Stomach (tissue), 9 donors: Measurements from ENCODE around the gene PDCD7. TPM values are rescaled to one million over a fixed set of nuclear protein-coding genes. Genes with fewer than 3 reads are reported as not detected.
A peak's percentile ranks its signal among the peaks of the same experiment; 100 is the strongest.

Experiments
- DNase-seq, 2 donors: peaks; one replicate each; pipeline versions ENCODE4 v3.0.0 to v3.0.0-alpha.2; 2013 to 2019
- H3K27ac ChIP-seq, 5 donors: fragments of 200-600 bp in 4 of 5; sonication (generic) in 4 of 5; one replicate each; pipeline ENCODE4 v1.5.1; 2013 to 2019; ENCODE audit warnings: mild to moderate bottlenecking in 1 of 5, moderate library complexity in 1 of 5
- H3K27me3 ChIP-seq, 3 donors: fragments of 200-600 bp; sonication (generic); one replicate each; pipeline ENCODE4 v1.5.1; 2017 to 2019; ENCODE audit warnings: mixed run types in 1 of 3
- H3K36me3 ChIP-seq, 4 donors: fragments of 200-600 bp; sonication (generic); 1 replicate in 3 of 4; 2 replicates in 1 of 4; pipeline ENCODE4 v1.5.1; 2016 to 2019
- H3K4me1 ChIP-seq, 4 donors: fragments of 200-600 bp; sonication (generic); one replicate each; pipeline ENCODE4 v1.5.1; 2016 to 2019
- H3K4me3 ChIP-seq, 4 donors: fragments of 200-600 bp; sonication (generic) in 3 of 4; one replicate each; pipeline ENCODE4 v1.5.1; 2016 to 2019; ENCODE audit warnings: mild to moderate bottlenecking in 1 of 4
- H3K9me3 ChIP-seq, 4 donors: fragments of 200-600 bp; sonication (generic); one replicate each; pipeline ENCODE4 v1.5.1; 2016 to 2019
- CTCF ChIP-seq, 7 experiments: fragments of 450-650 bp in 4 of 7; fragments of 200-600 bp in 3 of 7; sonication (generic) in 3 of 7; IDR thresholded peaks; one replicate each; pipeline ENCODE4 v1.5.1; 2016 to 2019; ENCODE audit warnings: antibody characterized with exemption in 7 of 7, control low read depth in 2 of 7, mild to moderate bottlenecking in 1 of 7
- EP300 ChIP-seq: sonication (generic); formaldehyde crosslinking; IDR thresholded peaks from one replicate; pipeline ENCODE4 v1.6.1; 2017; ENCODE audit warnings: antibody characterized with exemption
- POLR2A ChIP-seq, 4 donors: fragments of 450-650 bp; IDR thresholded peaks; one replicate each; pipeline ENCODE4 v1.6.1; 2016; ENCODE audit warnings: antibody characterized with exemption in 4 of 4, control low read depth in 2 of 4, mild to moderate bottlenecking in 1 of 4, moderate library complexity in 1 of 4
- POLR2AphosphoS5 ChIP-seq, 3 donors: sonication (generic); formaldehyde crosslinking; IDR thresholded peaks; one replicate each; pipeline ENCODE4 v1.6.1; 2016; ENCODE audit warnings: antibody characterized with exemption in 3 of 3
- WGBS, 5 donors: extraction: QIAGEN DNeasy Blood & Tissue Kit in 3 of 5; methylation state at CpG; one replicate each; pipeline versions ENCODE4 v1.1.5 to v1.1.7; 2013 to 2018; 5-methylcytosine and 5-hydroxymethylcytosine counted together
- intact Hi-C: fragments of 100-400 bp; cut with DNase I; formaldehyde crosslinking; loops from one replicate; pipeline ENCODE4 v1.15.1; 2023; ENCODE audit warnings: low total_unique reads
- polyA plus RNA-seq, 3 donors: library from polyadenylated mRNA; stranded (reverse); fragments of 200-250 nt; gene quantifications; one replicate each; pipeline ENCODE4 v1.2.3, GENCODE V29; 2013
- total RNA-seq, 5 donors: library from RNA; depleted of rRNA; stranded (reverse); fragments of >200 nt; gene quantifications; one replicate each; pipeline versions ENCODE4 v1.1.0 to v1.2.3, GENCODE V29; 2014 to 2016
- donor health status: healthy with polysubstance abuse.
- donor health status: Bipolar disorder and iron deficiency.
- donor health status: healthy.

The PDCD7 gene
- total and polyA plus RNA-seq, 8 donors = 10.7 to 127 (median 17.0) TPM

- Histone ChIP-seq H3K4me3 (no peak overlapping the region), H3K9me3 (no peaks in the 10 kb centered on the region), H3K36me3 (peaks cover 47 to 93% (median 90%) of the 10 kb centered on the region in 4 donors), H3K27ac (no peak overlapping the region), H3K27me3 (no peaks in the 10 kb centered on the region), H3K4me1 (peaks cover 0 to 10% (median 3%) of the 10 kb centered on the region in 4 donors)
- intact Hi-C loops = no loop called here
- WGBS, 5 donors = 87 to 98% (median 96%) methylated on average over 5 of the region's 5 CpGs
- TF ChIP-seq CTCF (IDR thresholded peaks at IDR 0.05) (no peak), POLR2A (IDR thresholded peaks at IDR 0.05) (no peak)
- no peak for DNase-seq
Measured at GRCh38 chr15:65172531-65172930, 38.9 kb upstream of the PDCD7 start.

- no peaks in the 10 kb centered on the region for H3K27me3 ChIP-seq
- no peak overlapping the region for H3K4me3 ChIP-seq
- no peak for TF ChIP-seq POLR2A (IDR thresholded peaks at IDR 0.05)
- no peak for TF ChIP-seq CTCF (IDR thresholded peaks at IDR 0.05)
- TF ChIP-seq POLR2AphosphoS5 (IDR thresholded peaks at IDR 0.05) = no peak
- no peak for TF ChIP-seq EP300
- no peak for DNase-seq
- intact Hi-C loops = no loop called here
- H3K9me3 ChIP-seq = no peaks in the 10 kb centered on the region
- peaks cover 0 to 16% (median 2%) of the 10 kb centered on the region in 4 donors for H3K4me1 ChIP-seq
- WGBS, 5 donors = 86 to 95% (median 91%) methylated on average over 5 of the region's 5 CpGs
- no peak overlapping the region for H3K27ac ChIP-seq
- H3K36me3 ChIP-seq = peaks cover 41 to 91% (median 87%) of the 10 kb centered on the region in 4 donors
Measured at GRCh38 chr15:65171428-65171827, 37.8 kb upstream of the PDCD7 start.

GRCh38 chr15:65165875-65166274 lies 32.3 kb upstream of the PDCD7 start:
- Histone ChIP-seq H3K27ac (peak overlapping the region in 1 of 5 donors; percentile 16), H3K27me3 (no peaks in the 10 kb centered on the region), H3K4me3 (no peak overlapping the region), H3K4me1 (peaks cover 0 to 28% (median 2%) of the 10 kb centered on the region in 4 donors), H3K9me3 (no peaks in the 10 kb centered on the region), H3K36me3 (peaks cover 25 to 80% (median 78%) of the 10 kb centered on the region in 4 donors)
- 62 to 94% (median 88%) methylated on average over 2 of the region's 2 CpGs for WGBS, 5 donors
- intact Hi-C loops = no loop called here
- no peak for DNase-seq
- TF ChIP-seq POLR2AphosphoS5 (IDR thresholded peaks at IDR 0.05) (no peak), POLR2A (IDR thresholded peaks at IDR 0.05) (no peak), CTCF (IDR thresholded peaks at IDR 0.05) (no peak), EP300 (no peak)

- Histone ChIP-seq H3K27ac (no peak overlapping the region), H3K9me3 (no peaks in the 10 kb centered on the region), H3K4me1 (peaks cover 0 to 28% (median 2%) of the 10 kb centered on the region in 4 donors), H3K36me3 (peaks cover 18 to 80% (median 69%) of the 10 kb centered on the region in 4 donors), H3K27me3 (no peaks in the 10 kb centered on the region), H3K4me3 (no peak overlapping the region)
- TF ChIP-seq EP300 (no peak), POLR2A (IDR thresholded peaks at IDR 0.05) (no peak), POLR2AphosphoS5 (IDR thresholded peaks at IDR 0.05) (no peak), CTCF (IDR thresholded peaks at IDR 0.05) (no peak)
- intact Hi-C loops = no loop called here
- 42 to 71% (median 58%) methylated on average over 1 of the region's 1 CpG for WGBS, 5 donors
- no peak for DNase-seq
Measured at GRCh38 chr15:65164139-65164538, 30.5 kb upstream of the PDCD7 start.
